GM19238 (cell line): Measurements from ENCODE around the gene OSBPL10.

Experiments used
- DNase-seq: peaks from one replicate; pipeline ENCODE4 v3.0.0; 2011; ENCODE audit warnings: low spot score; ENCODE audit not compliant: insufficient read length

The OSBPL10 gene

DNA sequence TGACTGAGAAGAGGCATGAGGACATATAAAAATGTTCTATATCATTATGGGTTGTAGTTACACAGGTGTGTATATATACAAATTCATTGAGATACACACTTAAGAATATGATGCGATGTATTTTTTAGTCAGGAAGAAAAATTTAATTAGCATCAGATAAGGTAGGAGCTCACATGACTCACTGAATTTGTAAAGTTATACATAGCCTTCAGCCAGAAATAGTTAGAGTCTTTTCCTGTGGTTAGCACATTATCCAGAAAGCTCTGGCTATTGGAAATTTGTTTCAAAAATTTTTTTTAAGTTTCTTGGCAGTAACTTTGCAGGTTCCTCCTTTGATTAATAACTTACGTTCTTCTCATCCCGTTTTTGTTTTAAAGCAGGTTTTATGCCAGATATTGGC, 359.7 kb downstream of the OSBPL10 start:
- DNase-seq: no peak

DNA sequence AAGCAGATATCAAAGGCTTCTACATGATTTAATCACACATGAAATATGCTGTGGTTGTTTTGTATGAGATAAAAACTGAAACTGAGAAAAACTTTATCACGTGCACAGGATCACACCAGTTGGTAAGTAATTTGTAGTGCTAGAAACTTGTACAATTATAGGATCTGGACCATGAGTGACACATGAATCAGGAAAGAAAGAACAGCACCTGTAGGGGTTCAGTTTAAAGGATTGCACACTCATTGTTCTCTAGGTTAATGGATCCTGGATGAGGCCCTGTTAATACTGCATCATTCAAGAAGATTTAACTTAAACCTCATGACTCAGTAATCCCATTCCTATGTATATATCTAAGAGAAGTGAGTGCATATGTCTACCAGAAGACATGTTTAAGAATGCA, 360.4 kb downstream of the OSBPL10 start:
- DNase-seq: no peak

GRCh38 chr3:31616711-31617110, 364.4 kb downstream of the OSBPL10 start:
- DNase-seq: no peak

- no peak for DNase-seq
These were observed 365.8 kb downstream of the OSBPL10 start for GRCh38 chr3:31615071-31615875.

DNA sequence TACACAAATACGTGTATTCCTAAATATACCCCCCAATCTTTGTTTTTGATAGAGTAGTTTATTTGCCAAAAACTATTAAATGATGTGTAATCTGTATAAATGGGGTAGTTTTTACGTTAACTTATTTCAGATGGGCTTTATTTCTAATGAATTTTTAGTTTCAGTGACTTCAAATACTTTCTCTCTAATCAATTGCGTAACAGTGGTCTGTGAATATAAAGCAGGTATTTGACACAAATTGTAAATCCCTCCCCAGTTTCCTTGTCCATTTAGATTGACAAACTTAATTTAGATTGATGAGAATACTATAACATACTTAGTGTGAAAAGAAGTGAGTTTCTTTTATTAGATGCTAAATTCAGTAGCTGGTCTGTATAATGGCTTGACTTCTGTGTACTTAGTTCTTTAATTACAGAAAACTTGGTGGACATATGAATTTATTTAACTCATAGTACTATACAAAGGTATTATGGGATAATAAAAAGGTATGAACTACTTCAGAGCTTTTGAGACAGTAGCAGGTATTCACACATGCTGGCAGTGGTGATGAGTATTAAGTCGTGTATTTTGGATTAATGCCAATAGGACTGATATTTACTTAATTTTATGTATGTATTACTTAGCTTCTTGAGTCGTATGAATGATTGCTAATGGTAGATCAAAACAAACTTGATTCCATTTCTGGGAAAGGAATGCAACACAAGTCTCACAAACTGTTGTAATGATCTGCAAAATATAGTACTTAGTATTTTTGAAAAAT, 366.7 kb downstream of the OSBPL10 start:
- no peak for DNase-seq

GRCh38 chr3:31613654-31614053, 367.4 kb downstream of the OSBPL10 start:
- no peak for DNase-seq

GRCh38 chr3:31613177-31613576, 367.9 kb downstream of the OSBPL10 start:
- no peak for DNase-seq
